HEK293T (cell line): ENCODE data around the gene RBBP8.
A peak's percentile ranks its signal among the peaks of the same experiment; 100 is the strongest.
"Not testable (repeated sequence)": the region's sequence is repeated elsewhere in the genome, so short reads cannot be mapped to it uniquely, and the experiment has no call there.

Experiments
- CTCF ChIA-PET: fragments of 350-600 bp; formaldehyde crosslinking; extraction: SDS; loops from one replicate; lab custom pipeline; 2021; ENCODE audit warnings: antibody characterized with exemption, inconsistent platforms; lab: Yijun Ruan, JAX
- POLR2A ChIA-PET: fragments of 350-600 bp; formaldehyde crosslinking; extraction: SDS; loops from one replicate; lab custom pipeline; 2020; ENCODE audit warnings: antibody characterized with exemption, inconsistent platforms; lab: Yijun Ruan, JAX
- DNase-seq: peaks from one replicate; pipeline ENCODE4 v3.0.0; 2012; ENCODE audit warnings: mixed read lengths; ENCODE audit errors: extremely low spot score
- ARNT ChIP-seq: fragments of 450-650 bp; IDR thresholded peaks from 2 replicates; pipeline ENCODE4 v1.6.1; 2017; ENCODE audit warnings: mild to moderate bottlenecking
- BHLHE40 ChIP-seq: fragments of 450-650 bp; IDR thresholded peaks from 2 replicates; pipeline ENCODE4 v1.6.1; 2016; ENCODE audit warnings: mild to moderate bottlenecking, moderate library complexity, borderline replicate concordance
- CTBP1 ChIP-seq: fragments of 450-650 bp; IDR thresholded peaks from 2 replicates; pipeline ENCODE4 v1.6.1; 2016; ENCODE audit warnings: borderline replicate concordance
- ELF4 ChIP-seq: fragments of 450-650 bp; IDR thresholded peaks from 2 replicates; pipeline ENCODE4 v1.6.1; 2017; ENCODE audit warnings: antibody characterized with exemption
- FOXA1 ChIP-seq: fragments of 450-650 bp; IDR thresholded peaks from 2 replicates; pipeline ENCODE4 v1.6.1; 2016; ENCODE audit warnings: mild to moderate bottlenecking
- FOXK2 ChIP-seq: fragments of 450-650 bp; IDR thresholded peaks from 2 replicates; pipeline ENCODE4 v1.6.1; 2016; ENCODE audit warnings: mild to moderate bottlenecking
- FOXM1 ChIP-seq: fragments of 450-650 bp; IDR thresholded peaks from 2 replicates; pipeline ENCODE4 v1.6.1; 2017; ENCODE audit warnings: mild to moderate bottlenecking, borderline replicate concordance
- HDGF ChIP-seq: fragments of 450-650 bp; IDR thresholded peaks from 2 replicates; pipeline ENCODE4 v1.6.1; 2017; ENCODE audit warnings: antibody characterized with exemption, borderline replicate concordance
- L3MBTL2 ChIP-seq: fragments of 450-650 bp; conservative IDR thresholded peaks from 2 replicates; pipeline ENCODE4 v1.6.1; 2016; ENCODE audit warnings: mild to moderate bottlenecking
- LEF1 ChIP-seq: fragments of 450-650 bp; IDR thresholded peaks from 2 replicates; pipeline ENCODE4 v1.6.1; 2017; ENCODE audit warnings: mild to moderate bottlenecking, borderline replicate concordance
- NFRKB ChIP-seq: fragments of 450-650 bp; IDR thresholded peaks from 2 replicates; pipeline ENCODE4 v1.6.1; 2016; ENCODE audit warnings: mild to moderate bottlenecking, moderate library complexity
- SP1 ChIP-seq: fragments of 450-650 bp; IDR thresholded peaks from 2 replicates; pipeline ENCODE4 v1.6.1; 2017
- SUZ12 ChIP-seq: fragments of 450-650 bp; IDR thresholded peaks from 2 replicates; pipeline ENCODE4 v1.6.1; 2016; ENCODE audit warnings: mild to moderate bottlenecking
- TARDBP ChIP-seq: fragments of 450-650 bp; IDR thresholded peaks from 2 replicates; pipeline ENCODE4 v1.6.1; 2016
- ZNF384 ChIP-seq: fragments of 450-650 bp; IDR thresholded peaks from 2 replicates; pipeline ENCODE4 v1.6.1; 2016
- TF ChIP-seq, protein P1 (sequence below): fragments of 450-650 bp; IDR thresholded peaks from 2 replicates; pipeline ENCODE4 v1.6.1; 2016

The RBBP8 gene

GRCh38 chr18:22933206-22933965 lies at the start of gene RBBP8:
Gene RBBP8, plus strand, starts transcription at chr18:22933328. Its CDS starts 3,524 bp downstream, at chr18:22936852.
- CTCF ChIA-PET: interaction anchor here (0.6 kb wide), 2 partner anchors 9 to 87 kb away, joined by 4 read pairs; no protein-coding TSS in a partner anchor
- POLR2A ChIA-PET: interaction anchor here (0.6 to 1.6 kb wide), 31 partner anchors 8 to 1229 kb away, joined by 3 to 26 read pairs (median 5); partner anchors contain the start of gene ABHD3
- DNase-seq: peak; percentile 90
- no peak for TF ChIP-seq BHLHE40
- TF ChIP-seq SUZ12: no peak
- TF ChIP-seq, protein P1, sequence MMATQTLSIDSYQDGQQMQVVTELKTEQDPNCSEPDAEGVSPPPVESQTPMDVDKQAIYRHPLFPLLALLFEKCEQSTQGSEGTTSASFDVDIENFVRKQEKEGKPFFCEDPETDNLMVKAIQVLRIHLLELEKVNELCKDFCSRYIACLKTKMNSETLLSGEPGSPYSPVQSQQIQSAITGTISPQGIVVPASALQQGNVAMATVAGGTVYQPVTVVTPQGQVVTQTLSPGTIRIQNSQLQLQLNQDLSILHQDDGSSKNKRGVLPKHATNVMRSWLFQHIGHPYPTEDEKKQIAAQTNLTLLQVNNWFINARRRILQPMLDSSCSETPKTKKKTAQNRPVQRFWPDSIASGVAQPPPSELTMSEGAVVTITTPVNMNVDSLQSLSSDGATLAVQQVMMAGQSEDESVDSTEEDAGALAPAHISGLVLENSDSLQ: no peak
- TF ChIP-seq ZNF384: no peak
- TF ChIP-seq HDGF: no peak
- TF ChIP-seq CTBP1: no peak
- no peak for TF ChIP-seq NFRKB
- TF ChIP-seq ELF4: no peak; the same call in 1 of the 2 replicates

GRCh38 chr18:22883827-22884226 lies 49.3 kb upstream of the RBBP8 start:
- TF ChIP-seq TARDBP (no peak), SUZ12 (no peak), BHLHE40 (no peak), L3MBTL2 (no peak), FOXM1 (no peak), FOXA1 (no peak), FOXK2 (no peak)
- TF ChIP-seq, protein P1: no peak
- POLR2A ChIA-PET: no interaction called here

DNA sequence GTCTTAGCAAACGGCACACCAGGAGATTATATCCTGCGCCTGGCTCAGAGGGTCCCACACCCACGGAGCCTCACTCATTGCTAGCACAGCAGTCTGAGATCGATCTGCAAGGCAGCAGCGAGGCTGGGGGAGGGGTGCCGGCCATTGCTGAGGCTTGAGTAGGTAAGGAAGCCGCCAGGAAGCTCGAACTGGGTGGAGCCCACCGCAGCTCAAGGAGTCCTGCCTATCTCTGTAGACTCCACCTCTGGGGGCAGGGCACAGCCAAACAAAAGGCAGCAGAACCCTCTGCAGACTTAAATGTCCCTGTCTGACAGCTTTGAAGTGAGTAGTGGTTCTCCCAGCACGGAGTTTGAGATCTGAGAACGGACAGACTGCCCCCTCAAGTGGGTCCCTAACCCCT lies 47.4 kb upstream of the RBBP8 start:
- CTCF ChIA-PET, DNase-seq, POLR2A ChIA-PET: not testable (repeated sequence)

More at GRCh38 chr18:22883827-22884226, 49.3 kb upstream of the RBBP8 start:
- CTCF ChIA-PET: interaction anchor here (0.5 kb wide), 1 partner anchor 44 kb away, joined by 4 read pairs; no protein-coding TSS in a partner anchor
- no peak for DNase-seq

GRCh38 chr18:22899421-22899820 lies 33.7 kb upstream of the RBBP8 start:
- ChIA-PET CTCF (interaction anchor here (0.6 to 0.7 kb wide), 3 partner anchors 65 to 1076 kb away, joined by 3 to 5 read pairs (median 3); no protein-coding TSS in a partner anchor), POLR2A (no interaction called here)
- DNase-seq: no peak
- no peak for TF ChIP-seq BHLHE40

GRCh38 chr18:22900558-22901238 lies 32.4 kb upstream of the RBBP8 start:
- no peak for DNase-seq
- POLR2A ChIA-PET: interaction anchor here (1.1 to 1.6 kb wide), 2 partner anchors 16 to 33 kb away, joined by 3 to 5 read pairs; partner anchors contain the start of gene RBBP8
- no peak for TF ChIP-seq SP1
- no peak for TF ChIP-seq NFRKB
- no peak for TF ChIP-seq L3MBTL2
- TF ChIP-seq HDGF: no peak
- no peak for TF ChIP-seq ARNT
- CTCF ChIA-PET: no interaction called here

GRCh38 chr18:22902093-22902492 lies 31.0 kb upstream of the RBBP8 start:
- ChIA-PET POLR2A (no interaction called here), CTCF (no interaction called here)
- no peak for TF ChIP-seq ARNT
- TF ChIP-seq, protein P1: no peak
- DNase-seq: no peak

GRCh38 chr18:22903248-22903647 lies 29.9 kb upstream of the RBBP8 start:
- CTCF ChIA-PET, DNase-seq, POLR2A ChIA-PET: not testable (repeated sequence)

GRCh38 chr18:22912149-22912548 lies 21.0 kb upstream of the RBBP8 start:
- POLR2A ChIA-PET: no interaction called here
- no peak for DNase-seq
- CTCF ChIA-PET: no interaction called here
- TF ChIP-seq ELF4 (no peak), ARNT (no peak), NFRKB (no peak), FOXA1 (no peak), FOXK2 (no peak), ZNF384 (no peak), L3MBTL2 (no peak), FOXM1 (no peak), CTBP1 (no peak), TARDBP (no peak), SP1 (no peak), SUZ12 (no peak), HDGF (no peak), BHLHE40 (no peak), LEF1 (no peak)
- TF ChIP-seq, protein P1: no peak
